ENCODE measurements around the gene DOCK1.

DOCK1 gene

GRCh38 chr10:126948355-126949160, 43.3 kb downstream of the DOCK1 start:
- H3K27ac ChIP-seq = no peak overlapping the region
- no peak for DNase-seq (ENCODE audit: low read depth, low spot score)

GRCh38 chr10:126949161-126949503, 43.9 kb downstream of the DOCK1 start:
- DNase-seq (ENCODE audit: low read depth, low spot score) = no peak
- no peak overlapping the region for H3K27ac ChIP-seq

DNA sequence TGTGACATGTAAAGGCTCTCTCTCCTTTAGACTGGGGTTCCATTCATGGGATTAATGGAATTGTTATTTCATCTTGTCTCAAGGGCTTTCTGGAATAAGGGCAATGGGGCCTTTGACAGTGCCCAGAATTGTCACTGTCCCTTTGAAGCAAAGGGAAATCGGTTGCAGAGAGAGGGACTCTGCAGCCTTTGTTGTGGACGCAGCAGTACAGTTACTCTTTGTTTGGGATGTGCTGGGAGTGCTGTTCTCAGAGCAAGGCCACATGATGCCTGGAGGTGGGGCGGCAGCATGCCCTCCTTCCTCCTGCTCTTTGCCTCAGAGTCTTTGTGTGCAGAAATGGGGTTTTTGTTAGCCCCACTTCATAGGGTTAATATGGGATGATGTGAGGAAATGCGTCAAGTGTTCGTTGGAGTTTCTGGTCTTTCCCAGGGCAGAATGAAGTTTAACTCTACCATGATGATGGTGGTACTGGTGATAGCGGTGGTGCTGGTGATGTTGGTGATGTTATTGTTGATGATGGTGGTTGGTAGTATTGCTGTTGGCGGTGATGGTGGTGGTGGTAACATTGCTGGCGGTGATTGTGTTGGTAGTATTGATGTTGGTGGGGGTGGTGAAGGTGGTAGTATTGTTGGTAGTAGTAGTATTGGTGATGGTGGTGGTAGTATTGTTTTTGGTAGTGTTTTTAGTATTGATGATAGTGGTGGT, 45.3 kb downstream of the DOCK1 start:
- DNase-seq (ENCODE audit: low read depth, low spot score) = no peak
- H3K27ac ChIP-seq = no peak overlapping the region

DNA sequence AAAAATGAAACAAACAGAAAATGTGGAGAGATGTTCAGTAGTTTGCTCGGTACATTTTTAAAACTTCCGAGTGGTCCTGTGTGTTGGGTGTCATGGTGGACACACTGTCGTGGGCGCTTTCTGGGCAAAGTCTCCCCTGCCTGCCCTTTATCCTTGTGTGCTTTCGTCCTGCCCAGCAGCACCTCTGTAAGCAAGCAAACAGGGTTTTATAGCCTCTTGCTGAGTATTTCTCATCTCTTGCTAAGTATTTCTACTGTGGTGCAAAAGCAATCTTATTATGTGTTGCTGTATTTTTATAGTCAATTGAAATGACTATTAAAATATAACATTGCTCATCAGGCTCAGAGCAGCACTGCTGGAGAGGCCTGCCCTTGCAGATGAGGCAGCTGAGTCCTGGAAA, 48.7 kb downstream of the DOCK1 start:
- no peak for DNase-seq (ENCODE audit: low read depth, low spot score)
- no peak overlapping the region for H3K27ac ChIP-seq

- no peak for DNase-seq (ENCODE audit: low read depth, low spot score)
- no peak overlapping the region for H3K27ac ChIP-seq
These were observed 50.2 kb downstream of the DOCK1 start for GRCh38 chr10:126955396-126955795.

DNA sequence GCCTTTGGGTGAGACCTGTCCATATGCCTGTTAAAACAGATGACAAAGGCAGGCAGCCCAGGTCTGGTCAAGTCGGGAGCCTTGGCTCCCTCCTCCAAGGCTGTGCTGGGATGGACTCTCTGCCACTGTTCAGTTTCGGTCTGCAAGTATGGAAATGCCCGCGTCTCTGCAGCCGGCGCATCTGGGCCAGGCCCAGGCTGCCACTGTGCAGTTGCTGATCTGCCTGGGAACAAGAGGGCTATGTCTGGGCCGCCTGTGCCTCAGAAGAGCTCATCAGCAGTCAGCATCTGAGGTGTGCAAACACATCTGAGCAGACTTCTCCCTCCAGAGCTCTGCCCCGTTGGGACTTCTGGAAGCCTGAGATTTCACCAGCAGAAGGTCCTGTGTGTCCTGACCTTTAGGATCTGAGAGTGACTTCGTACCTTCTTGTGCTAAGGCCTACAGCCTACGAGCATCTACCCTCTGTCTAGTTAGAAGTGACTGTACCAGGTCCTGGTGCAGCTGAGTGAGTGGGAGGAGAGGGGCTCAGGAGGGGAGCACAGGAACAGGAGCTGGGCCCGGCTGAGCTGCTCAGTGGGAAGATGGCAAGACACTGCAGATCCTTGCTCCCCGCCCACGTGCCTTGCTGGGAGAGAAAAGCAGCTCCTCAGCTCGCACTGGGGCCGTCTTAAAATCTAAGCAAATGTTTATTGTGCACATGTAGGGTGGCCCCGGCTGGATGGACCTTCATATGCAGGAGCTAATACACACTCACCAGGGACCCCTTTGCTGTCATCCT, 50.9 kb downstream of the DOCK1 start:
- H3K27ac ChIP-seq = no peak overlapping the region
- no peak for DNase-seq (ENCODE audit: low read depth, low spot score)

DNA sequence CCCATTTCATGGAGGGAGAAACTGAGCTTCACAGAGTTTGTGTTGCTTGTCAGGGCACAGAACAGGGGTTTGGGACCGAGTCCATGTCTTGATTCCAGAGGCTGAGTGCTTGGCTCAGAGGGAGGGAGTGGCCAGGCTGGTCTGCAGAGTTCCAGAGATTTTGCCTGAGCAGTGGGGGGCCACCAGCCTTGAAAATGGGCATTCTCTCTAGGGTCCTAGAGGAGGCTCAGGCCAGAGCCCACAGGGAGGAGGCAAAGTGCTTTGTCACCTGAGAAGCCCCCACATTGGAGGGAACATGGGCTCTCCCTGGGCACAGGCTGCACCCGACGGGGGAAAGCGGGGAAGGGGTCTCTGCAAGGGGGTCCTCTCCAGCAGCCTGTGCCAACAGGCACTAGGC, 51.5 kb downstream of the DOCK1 start:
- H3K27ac ChIP-seq = no peak overlapping the region
- no peak for DNase-seq (ENCODE audit: low read depth, low spot score)

- no peak overlapping the region for H3K27ac ChIP-seq
- DNase-seq (ENCODE audit: low read depth, low spot score) = no peak
These were observed 51.9 kb downstream of the DOCK1 start for GRCh38 chr10:126957111-126957510.

DNA sequence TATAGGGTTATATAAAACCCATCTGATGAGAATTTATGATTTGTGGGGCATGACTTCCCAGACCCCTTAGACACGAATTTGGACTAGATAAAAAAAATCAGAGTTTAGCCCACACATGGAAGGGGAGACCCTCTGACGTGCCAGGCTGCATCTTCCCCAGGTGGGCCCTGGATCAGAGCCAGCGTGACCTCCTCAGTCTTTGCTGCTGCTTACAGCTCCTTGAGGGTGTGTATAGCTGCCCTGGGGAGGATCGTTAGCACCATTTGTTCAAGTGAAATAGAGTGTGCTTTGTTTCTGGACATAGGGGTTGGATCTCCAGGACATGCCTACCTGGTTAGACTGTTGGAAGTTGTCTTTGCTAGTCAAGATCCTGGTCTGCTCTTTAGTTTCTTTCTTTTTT, 54.2 kb downstream of the DOCK1 start:
- no peak overlapping the region for H3K27ac ChIP-seq
- no peak for DNase-seq (ENCODE audit: low read depth, low spot score)

- H3K27ac ChIP-seq = no peak overlapping the region
- DNase-seq (ENCODE audit: low read depth, low spot score) = no peak
These were observed 54.9 kb downstream of the DOCK1 start for GRCh38 chr10:126959906-126960685.

- DNase-seq (ENCODE audit: low read depth, low spot score) = no peak
- H3K27ac ChIP-seq = no peak overlapping the region
These were observed 58.1 kb downstream of the DOCK1 start for GRCh38 chr10:126963354-126963753.

GRCh38 chr10:126964190-126964589, 59.0 kb downstream of the DOCK1 start:
- no peak for DNase-seq (ENCODE audit: low read depth, low spot score)

GRCh38 chr10:126966938-126967337, 61.7 kb downstream of the DOCK1 start:
- no peak for DNase-seq (ENCODE audit: low read depth, low spot score)
- H3K27ac ChIP-seq = no peak overlapping the region

More at GRCh38 chr10:126964190-126964589, 59.0 kb downstream of the DOCK1 start:
- no peak overlapping the region for H3K27ac ChIP-seq

DNA sequence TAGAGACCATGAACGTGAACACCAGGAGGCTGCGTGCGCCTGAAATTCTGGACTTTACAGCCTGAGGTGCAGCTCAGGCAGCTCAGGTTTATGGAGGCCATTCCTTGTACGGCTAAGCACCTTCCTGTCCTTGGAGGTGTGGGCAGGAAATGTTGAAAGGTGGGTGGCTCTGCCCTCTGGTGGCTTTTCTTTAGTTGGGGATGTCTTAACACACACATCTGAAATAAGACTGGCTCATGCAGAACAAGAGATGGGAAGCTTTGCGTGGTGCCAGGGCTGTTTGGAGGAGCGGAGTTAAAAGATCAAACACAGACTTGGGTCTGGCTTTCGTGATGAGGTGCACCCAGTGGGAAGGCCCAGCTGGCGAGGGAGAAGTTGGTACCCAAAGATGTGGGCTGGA, 64.1 kb downstream of the DOCK1 start:
- H3K27ac ChIP-seq = no peak overlapping the region
- no peak for DNase-seq (ENCODE audit: low read depth, low spot score)

- no peak for DNase-seq (ENCODE audit: low read depth, low spot score)
- peak overlapping the region; percentile 4 for H3K27ac ChIP-seq
These were observed 67.6 kb downstream of the DOCK1 start for GRCh38 chr10:126972635-126973414.

GRCh38 chr10:126975221-126975620, 70.0 kb downstream of the DOCK1 start:
- no peak for DNase-seq (ENCODE audit: low read depth, low spot score)
- no peak overlapping the region for H3K27ac ChIP-seq

DNA sequence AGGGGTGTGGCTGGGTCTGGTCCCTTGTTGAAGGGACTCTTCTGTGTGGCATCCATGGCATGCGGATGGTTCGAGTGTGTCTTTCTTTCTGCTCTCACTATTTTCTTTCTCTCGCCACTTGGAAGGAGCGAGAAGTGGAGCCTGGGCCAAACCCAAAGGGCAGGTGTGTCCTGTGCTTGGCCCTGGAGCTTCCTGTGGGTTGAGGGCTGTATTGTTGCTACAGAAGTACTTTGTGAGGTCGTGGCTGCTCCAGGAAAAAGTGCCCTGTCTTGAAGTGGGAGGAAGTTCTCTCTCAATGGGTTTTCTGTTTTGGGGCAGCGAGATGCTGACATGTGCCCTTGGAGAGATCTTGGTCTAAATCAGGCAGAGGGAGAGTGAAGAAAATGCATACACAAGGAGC, 72.0 kb downstream of the DOCK1 start:
- H3K27ac ChIP-seq = no peak overlapping the region
- no peak for DNase-seq (ENCODE audit: low read depth, low spot score)

DNA sequence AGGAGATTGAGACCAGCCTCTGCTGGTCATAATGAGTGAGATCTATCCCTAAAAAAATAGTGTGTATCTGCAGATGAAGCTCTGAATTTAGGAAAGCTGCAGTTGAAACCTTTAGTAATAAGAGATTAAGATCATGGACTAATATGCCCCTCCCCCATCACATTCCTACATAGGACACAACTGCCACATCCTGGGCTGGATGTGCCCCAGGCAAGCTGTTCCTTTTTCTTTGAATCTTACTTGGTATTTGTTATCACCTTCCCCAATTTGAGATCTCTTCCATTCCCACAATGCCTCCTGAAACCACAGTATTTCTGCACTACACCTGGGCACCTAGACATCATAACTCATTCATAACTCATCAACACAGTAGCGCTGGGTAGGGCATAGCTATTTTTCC, 74.1 kb downstream of the DOCK1 start:
- DNase-seq (ENCODE audit: low read depth, low spot score) = no peak
- no peak overlapping the region for H3K27ac ChIP-seq

GRCh38 chr10:126993208-126993607, 88.0 kb downstream of the DOCK1 start:
- DNase-seq (ENCODE audit: low read depth, low spot score) = no peak
- H3K27ac ChIP-seq = no peak overlapping the region
